Fibroblast of the aortic adventitia (primary cell): Measurements from ENCODE around the gene RNF220. TPM values are rescaled to one million over a fixed set of nuclear protein-coding genes. Genes with fewer than 3 reads are reported as not detected.

Experiments used
- DNase-seq: peaks from one replicate; pipeline ENCODE4 v3.0.0-alpha.2; 2010; ENCODE audit warnings: low read depth
- H3K4me3 ChIP-seq: 2 replicates; pipeline ENCODE4 v1.5.1; 2011; ENCODE audit warnings: low read depth, mild to moderate bottlenecking, control low read depth, low read length, moderate library complexity
- CTCF ChIP-seq: IDR thresholded peaks from 2 replicates; pipeline ENCODE4 v1.5.1; 2011; ENCODE audit warnings: mild to moderate bottlenecking, low read length, control low read depth, inconsistent platforms; ENCODE audit not compliant: insufficient read depth
- total RNA-seq: library from RNA; depleted of rRNA; stranded (reverse); fragments of >200 nt; gene quantifications from 2 replicates; pipeline ENCODE4 v1.2.3, GENCODE V29; 2012; ENCODE audit warnings: low replicate concordance

The RNF220 gene
- total RNA-seq, 1 donor, result 51.2 TPM

GRCh38 chr1:44536357-44537209 is 131.5 kb downstream of the RNF220 start:
- no peak for DNase-seq
- H3K4me3 ChIP-seq, result no peak overlapping the region
- TF ChIP-seq CTCF, result no peak

GRCh38 chr1:44537538-44537937 is 132.5 kb downstream of the RNF220 start:
- no peak for TF ChIP-seq CTCF
- DNase-seq, result no peak
- H3K4me3 ChIP-seq, result no peak overlapping the region

- no peak overlapping the region for H3K4me3 ChIP-seq
Observed at GRCh38 chr1:44537956-44538355, 132.9 kb downstream of the RNF220 start.

GRCh38 chr1:44539991-44540730 is 135.1 kb downstream of the RNF220 start:
- no peak for TF ChIP-seq CTCF

More at GRCh38 chr1:44537956-44538355, 132.9 kb downstream of the RNF220 start:
- TF ChIP-seq CTCF, result no peak
- DNase-seq, result no peak

GRCh38 chr1:44542420-44543063 is 137.5 kb downstream of the RNF220 start:
- no peak overlapping the region for H3K4me3 ChIP-seq
- TF ChIP-seq CTCF, result no peak
- no peak for DNase-seq

More at GRCh38 chr1:44539991-44540730, 135.1 kb downstream of the RNF220 start:
- H3K4me3 ChIP-seq, result no peak overlapping the region
- no peak for DNase-seq

GRCh38 chr1:44543064-44543744 is 138.1 kb downstream of the RNF220 start:
- no peak for TF ChIP-seq CTCF
- no peak overlapping the region for H3K4me3 ChIP-seq
- DNase-seq, result no peak
